OCI-LY3 (cell line): ENCODE measurements around the gene MEF2B.

Source experiments
- EZH2phosphoT487 ChIP-seq: fragments of 200-600 bp; shearing (Covaris generic); IDR thresholded peaks from 2 replicates; pipeline ENCODE4 v1.6.1; 2018; ENCODE audit warnings: antibody characterized with exemption, mixed run types, low read depth
- TF ChIP-seq, protein P1 (sequence below): fragments of 200-600, 300-600 bp; sonication (generic); IDR thresholded peaks from 2 replicates; pipeline ENCODE4 v1.5.1; 2014; ENCODE audit warnings: antibody characterized with exemption, low read length, low read depth

- TF ChIP-seq, protein P1, sequence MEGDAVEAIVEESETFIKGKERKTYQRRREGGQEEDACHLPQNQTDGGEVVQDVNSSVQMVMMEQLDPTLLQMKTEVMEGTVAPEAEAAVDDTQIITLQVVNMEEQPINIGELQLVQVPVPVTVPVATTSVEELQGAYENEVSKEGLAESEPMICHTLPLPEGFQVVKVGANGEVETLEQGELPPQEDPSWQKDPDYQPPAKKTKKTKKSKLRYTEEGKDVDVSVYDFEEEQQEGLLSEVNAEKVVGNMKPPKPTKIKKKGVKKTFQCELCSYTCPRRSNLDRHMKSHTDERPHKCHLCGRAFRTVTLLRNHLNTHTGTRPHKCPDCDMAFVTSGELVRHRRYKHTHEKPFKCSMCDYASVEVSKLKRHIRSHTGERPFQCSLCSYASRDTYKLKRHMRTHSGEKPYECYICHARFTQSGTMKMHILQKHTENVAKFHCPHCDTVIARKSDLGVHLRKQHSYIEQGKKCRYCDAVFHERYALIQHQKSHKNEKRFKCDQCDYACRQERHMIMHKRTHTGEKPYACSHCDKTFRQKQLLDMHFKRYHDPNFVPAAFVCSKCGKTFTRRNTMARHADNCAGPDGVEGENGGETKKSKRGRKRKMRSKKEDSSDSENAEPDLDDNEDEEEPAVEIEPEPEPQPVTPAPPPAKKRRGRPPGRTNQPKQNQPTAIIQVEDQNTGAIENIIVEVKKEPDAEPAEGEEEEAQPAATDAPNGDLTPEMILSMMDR = no peak
- no peak for TF ChIP-seq EZH2phosphoT487
Observed at GRCh38 chr19:19122902-19123301, 47.2 kb downstream of the MEF2B start.
